HAP-1 (cell line): Measurements from ENCODE around the gene PTX4.
"Not testable (repeated sequence)": the region's sequence is repeated elsewhere in the genome, so short reads cannot be mapped to it uniquely, and the experiment has no call there.

ENCODE experiments used
- DNase-seq, 2 experiments: peaks; one replicate each; pipeline ENCODE4 v3.0.0-alpha.2; 2016 to 2020; ENCODE audit warnings: low spot score in 2 of 2
- H3K27me3 ChIP-seq: fragments of 250-450 bp; sonication (Bioruptor Pico); 2 replicates; pipeline ENCODE4 v1.5.1; 2020; ENCODE audit warnings: low read depth, mild to moderate bottlenecking, moderate library complexity
- H3K36me3 ChIP-seq: fragments of 250-450 bp; sonication (Bioruptor Pico); replicated peaks from 2 replicates; pipeline ENCODE4 v1.5.1; 2020; ENCODE audit warnings: mild to moderate bottlenecking
- H3K4me1 ChIP-seq: fragments of 250-450 bp; sonication (Bioruptor Pico); 2 replicates; pipeline ENCODE4 v1.5.1; 2020; ENCODE audit warnings: mild to moderate bottlenecking
- H3K4me3 ChIP-seq: fragments of 250-450 bp; sonication (Bioruptor Pico); 2 replicates; pipeline ENCODE4 v1.5.1; 2020; ENCODE audit warnings: mild to moderate bottlenecking, moderate library complexity
- H3K9me3 ChIP-seq: fragments of 250-450 bp; sonication (Bioruptor Pico); 2 replicates; pipeline ENCODE4 v1.5.1; 2020; ENCODE audit warnings: mild to moderate bottlenecking, moderate library complexity
- in situ Hi-C: fragments of 300-500 bp; cut with MboI; formaldehyde crosslinking; loops from 3 replicates; pipeline ENCODE4 v1.14.3; 2020; ENCODE audit warnings: low sequenced_read_pairs, inconsistent platforms, mixed read lengths

Gene PTX4

GRCh38 chr16:1448536-1449116 is 40.1 kb downstream of the PTX4 start:
- no peaks in the 10 kb centered on the region for H3K9me3 ChIP-seq
- in situ Hi-C loops, result no loop called here
- H3K36me3 ChIP-seq, result peaks cover 2% of the 10 kb centered on the region; the same call in 1 of the 2 replicates

DNA sequence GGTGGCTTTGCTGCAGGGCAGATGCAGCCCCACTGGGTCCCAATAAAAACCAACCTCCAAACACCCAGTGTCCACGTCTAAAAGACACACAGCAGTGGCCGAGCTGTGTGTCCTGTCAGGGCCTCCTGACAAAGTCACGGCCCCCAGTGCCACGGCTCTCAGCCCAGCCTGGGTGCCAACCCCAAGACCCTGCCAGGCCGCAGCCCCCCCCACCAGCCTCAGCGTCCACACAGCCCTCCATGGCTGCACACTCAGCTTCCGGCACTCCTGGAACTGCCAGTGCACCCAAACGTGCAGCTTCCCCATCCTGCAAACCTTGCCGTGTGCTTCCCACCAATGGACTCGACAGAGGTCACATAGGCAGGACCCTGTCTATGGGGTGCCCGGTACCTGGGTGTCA is 40.8 kb downstream of the PTX4 start:
- Histone ChIP-seq H3K4me1 (no peaks in the 10 kb centered on the region), H3K9me3 (no peaks in the 10 kb centered on the region), H3K36me3 (peaks cover 2% of the 10 kb centered on the region; the same call in 1 of the 2 replicates), H3K4me3 (no peak overlapping the region), H3K27me3 (no peaks in the 10 kb centered on the region)
- DNase-seq, result no peak
- in situ Hi-C loops, result no loop called here

More at GRCh38 chr16:1448536-1449116, 40.1 kb downstream of the PTX4 start:
- DNase-seq, result no peak
- no peak overlapping the region for H3K4me3 ChIP-seq
- H3K27me3 ChIP-seq, result no peaks in the 10 kb centered on the region
- H3K4me1 ChIP-seq, result no peaks in the 10 kb centered on the region

- H3K4me3 ChIP-seq, result no peak overlapping the region
- DNase-seq, result no peak
- in situ Hi-C loops, result no loop called here
- H3K9me3 ChIP-seq, result no peaks in the 10 kb centered on the region
- H3K4me1 ChIP-seq, result no peaks in the 10 kb centered on the region
- peaks cover 2% of the 10 kb centered on the region; the same call in 1 of the 2 replicates for H3K36me3 ChIP-seq
- no peaks in the 10 kb centered on the region for H3K27me3 ChIP-seq
These were observed 42.3 kb downstream of the PTX4 start for GRCh38 chr16:1446296-1447080.

DNA sequence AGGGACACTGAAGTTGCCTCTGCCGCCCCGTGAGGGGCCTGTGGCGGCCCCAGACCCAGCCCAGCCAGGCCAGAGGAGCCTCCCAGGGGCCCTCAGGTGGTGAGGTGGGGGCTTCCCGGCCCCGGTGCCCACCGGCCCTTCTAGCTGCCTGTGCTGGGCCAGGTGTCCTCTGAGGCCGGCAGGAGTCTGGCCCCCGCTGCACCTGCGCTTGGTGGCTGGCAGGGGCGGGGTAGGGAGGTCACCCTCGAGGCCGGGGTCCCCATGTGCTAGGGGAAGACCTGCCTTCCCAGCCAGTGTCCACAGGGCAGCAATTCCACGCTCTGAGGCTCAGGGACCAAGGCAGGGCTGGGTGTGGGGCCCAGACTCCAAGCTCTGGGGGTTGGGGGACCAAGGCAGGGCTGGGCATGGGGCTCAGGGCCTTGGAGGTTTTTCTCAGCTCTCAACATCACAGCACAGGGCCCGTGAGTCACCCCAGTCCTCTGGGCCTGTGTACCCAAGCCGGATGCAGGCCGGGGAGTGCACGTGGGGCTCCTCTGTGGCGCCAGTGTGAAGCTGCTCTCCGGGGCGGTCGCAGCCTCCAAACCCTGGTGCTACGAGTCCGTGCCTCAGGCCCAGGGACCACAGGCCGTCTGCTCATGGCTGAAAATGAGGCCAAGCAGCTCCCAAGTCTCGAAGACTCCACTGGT is 43.1 kb downstream of the PTX4 start:
- in situ Hi-C loops, result no loop called here
- H3K9me3 ChIP-seq, result no peaks in the 10 kb centered on the region
- H3K36me3 ChIP-seq, result peaks cover 2% of the 10 kb centered on the region; the same call in 1 of the 2 replicates

DNA sequence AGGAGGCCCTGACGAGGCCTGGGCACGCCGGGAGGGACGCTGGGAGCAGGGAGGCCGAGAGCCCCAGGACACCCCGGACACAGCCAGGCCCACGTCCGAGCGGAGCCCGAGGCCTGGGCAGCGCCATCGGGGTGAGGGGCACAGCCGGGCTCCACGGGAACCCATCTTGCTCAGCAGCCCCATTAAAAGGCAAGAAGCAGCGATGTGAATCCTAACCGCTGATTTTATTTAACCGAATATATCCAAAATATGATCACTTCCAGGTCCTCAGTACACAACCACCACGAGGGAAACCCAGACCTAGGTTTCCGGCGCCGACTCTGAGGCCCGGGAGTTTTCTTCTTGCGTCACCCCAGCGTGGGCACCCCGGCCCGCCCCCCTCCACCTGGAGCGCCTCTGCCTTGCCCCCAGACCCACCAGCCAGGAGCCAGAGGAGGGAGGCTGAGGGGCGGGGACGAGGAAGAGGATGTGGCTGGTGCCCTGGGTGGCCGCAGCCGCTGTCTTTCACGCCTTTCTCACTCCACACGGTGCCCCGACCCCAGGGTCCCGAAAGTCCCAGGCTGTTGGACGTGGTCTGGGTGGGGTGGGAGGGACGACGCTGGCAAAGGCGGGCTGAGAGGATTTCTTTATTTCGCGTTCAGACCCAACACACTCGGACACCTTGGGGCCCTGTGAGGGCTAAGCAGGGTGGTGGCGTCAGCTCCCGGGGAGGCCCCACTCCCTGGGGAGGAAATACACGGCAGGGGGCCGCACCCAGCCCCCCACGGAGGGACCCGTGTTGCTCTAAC is 43.8 kb downstream of the PTX4 start:
- Histone ChIP-seq H3K36me3 (peaks cover 2% of the 10 kb centered on the region; the same call in 1 of the 2 replicates), H3K9me3 (no peaks in the 10 kb centered on the region), H3K4me3 (no peak overlapping the region), H3K4me1 (no peaks in the 10 kb centered on the region), H3K27me3 (no peaks in the 10 kb centered on the region)
- in situ Hi-C loops, result no loop called here
- DNase-seq, result no peak

More for the DNA sequence above, 43.1 kb downstream of the PTX4 start:
- no peak for DNase-seq
- H3K4me3 ChIP-seq, result no peak overlapping the region
- H3K4me1 ChIP-seq, result no peaks in the 10 kb centered on the region
- no peaks in the 10 kb centered on the region for H3K27me3 ChIP-seq

DNA sequence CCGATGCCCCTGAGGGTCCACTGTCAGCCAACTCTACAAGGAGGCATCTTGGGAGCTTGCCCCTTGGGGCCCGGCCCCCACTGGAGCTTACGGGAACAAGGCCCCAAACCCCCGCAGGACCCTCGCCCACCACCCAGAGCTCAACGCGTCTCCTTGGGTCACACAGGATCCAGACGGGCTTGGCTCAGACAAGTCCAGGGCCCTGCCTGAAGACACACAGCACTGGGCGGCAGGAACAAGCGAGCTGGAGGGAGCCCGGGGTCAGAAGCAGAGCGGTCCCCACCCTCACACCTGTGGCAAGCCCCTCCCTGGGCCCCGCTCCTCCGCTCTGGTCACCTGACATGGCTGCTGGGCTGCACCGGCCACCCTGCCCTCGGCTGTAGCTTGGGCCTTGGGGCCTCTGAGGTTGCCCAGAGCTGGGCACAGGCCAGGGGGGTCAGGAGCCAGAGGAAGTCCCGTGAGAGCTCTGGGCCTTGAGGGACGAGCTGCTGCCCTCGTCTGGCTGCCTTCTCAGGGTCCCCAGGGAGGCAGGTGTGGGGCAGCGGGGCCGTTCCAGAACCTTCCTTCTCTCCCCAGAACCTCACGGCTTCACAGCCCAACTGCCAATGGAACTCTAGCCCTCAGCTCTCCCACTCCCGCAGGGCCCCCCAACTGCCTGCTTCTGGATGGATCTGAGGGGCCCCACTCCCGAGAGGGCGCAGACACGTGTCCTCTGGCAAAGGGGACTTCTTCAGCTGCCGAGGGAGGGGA is 44.6 kb downstream of the PTX4 start, which contains the start of gene CCDC154:
Gene CCDC154 (minus strand): TSS at position 577 of the 750 bp plus-strand sequence. CDS start 234 bp downstream, at position 343.
- Histone ChIP-seq H3K4me1 (no peaks in the 10 kb centered on the region), H3K9me3 (no peaks in the 10 kb centered on the region), H3K36me3 (no peaks in the 10 kb centered on the region; the same call in 1 of the 2 replicates), H3K4me3 (no peak within 1 kb of the TSS), H3K27me3 (no peaks in the 10 kb centered on the region)
- no peak for DNase-seq
- in situ Hi-C loops, result no loop called here

DNA sequence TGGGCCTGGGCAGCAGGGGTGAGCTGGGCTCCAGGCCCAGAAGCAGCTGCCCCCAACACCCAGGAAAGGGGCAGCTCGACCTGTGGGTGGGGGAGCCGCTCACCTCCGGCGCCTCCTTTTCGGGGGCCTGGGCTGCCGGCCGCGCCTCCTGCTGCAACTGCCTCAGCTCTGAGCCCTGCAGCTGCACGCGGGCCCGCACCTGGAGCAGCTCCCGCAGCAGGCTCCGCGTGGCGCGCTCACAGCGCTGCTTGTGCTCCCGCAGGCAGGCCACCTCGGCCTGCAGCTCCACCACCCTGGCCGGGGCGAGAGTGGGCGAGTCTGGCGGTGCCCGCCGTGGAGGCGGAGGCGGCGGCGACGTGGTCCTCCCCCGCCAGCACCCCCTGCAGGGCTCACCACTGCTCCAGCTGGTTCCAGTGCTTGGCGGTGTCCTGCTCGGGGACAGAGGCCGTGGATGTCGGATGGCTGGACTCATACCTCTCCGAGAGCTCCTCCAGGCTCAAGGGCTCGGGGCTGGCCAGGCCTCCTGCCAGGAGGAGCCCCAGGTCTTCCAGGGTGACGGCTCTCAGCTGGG is 45.3 kb downstream of the PTX4 start:
- Histone ChIP-seq H3K27me3 (no peaks in the 10 kb centered on the region), H3K4me1 (no peaks in the 10 kb centered on the region), H3K9me3 (no peaks in the 10 kb centered on the region), H3K4me3 (no peak overlapping the region), H3K36me3 (no peaks in the 10 kb centered on the region; the same call in 1 of the 2 replicates)
- in situ Hi-C loops, result no loop called here
- DNase-seq, result no peak

GRCh38 chr16:1442697-1443096 is 46.0 kb downstream of the PTX4 start:
- in situ Hi-C loops, result no loop called here
- no peaks in the 10 kb centered on the region for H3K36me3 ChIP-seq
- no peak overlapping the region for H3K4me3 ChIP-seq
- no peak for DNase-seq
- H3K4me1 ChIP-seq, result no peaks in the 10 kb centered on the region
- H3K9me3 ChIP-seq, result no peaks in the 10 kb centered on the region
- no peaks in the 10 kb centered on the region for H3K27me3 ChIP-seq

- no peaks in the 10 kb centered on the region for H3K4me1 ChIP-seq
- DNase-seq, result no peak
- in situ Hi-C loops, result no loop called here
- no peaks in the 10 kb centered on the region for H3K36me3 ChIP-seq
- no peaks in the 10 kb centered on the region for H3K27me3 ChIP-seq
- no peak overlapping the region for H3K4me3 ChIP-seq
- H3K9me3 ChIP-seq, result no peaks in the 10 kb centered on the region
These were observed 47.3 kb downstream of the PTX4 start for GRCh38 chr16:1441391-1441829.

DNA sequence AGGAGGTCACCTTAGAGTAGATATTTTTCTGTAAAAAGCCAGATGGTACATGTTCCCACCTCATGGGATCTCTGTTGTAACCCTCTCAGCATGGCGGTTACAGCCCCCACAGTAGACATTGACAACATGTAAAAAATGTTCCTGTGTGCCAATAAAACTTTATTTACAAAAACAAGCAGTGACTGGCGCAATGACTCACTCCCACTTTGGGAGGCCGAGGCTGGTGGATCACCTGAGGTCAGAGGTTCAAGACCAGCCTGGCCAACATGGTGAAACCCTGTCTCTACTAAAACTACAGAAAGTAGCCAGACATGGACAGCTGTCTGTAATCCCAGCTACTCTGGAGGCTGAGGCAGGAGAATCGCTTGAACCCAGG is 49.1 kb downstream of the PTX4 start:
- H3K4me3 ChIP-seq, in situ Hi-C loops: not testable (repeated sequence)

DNA sequence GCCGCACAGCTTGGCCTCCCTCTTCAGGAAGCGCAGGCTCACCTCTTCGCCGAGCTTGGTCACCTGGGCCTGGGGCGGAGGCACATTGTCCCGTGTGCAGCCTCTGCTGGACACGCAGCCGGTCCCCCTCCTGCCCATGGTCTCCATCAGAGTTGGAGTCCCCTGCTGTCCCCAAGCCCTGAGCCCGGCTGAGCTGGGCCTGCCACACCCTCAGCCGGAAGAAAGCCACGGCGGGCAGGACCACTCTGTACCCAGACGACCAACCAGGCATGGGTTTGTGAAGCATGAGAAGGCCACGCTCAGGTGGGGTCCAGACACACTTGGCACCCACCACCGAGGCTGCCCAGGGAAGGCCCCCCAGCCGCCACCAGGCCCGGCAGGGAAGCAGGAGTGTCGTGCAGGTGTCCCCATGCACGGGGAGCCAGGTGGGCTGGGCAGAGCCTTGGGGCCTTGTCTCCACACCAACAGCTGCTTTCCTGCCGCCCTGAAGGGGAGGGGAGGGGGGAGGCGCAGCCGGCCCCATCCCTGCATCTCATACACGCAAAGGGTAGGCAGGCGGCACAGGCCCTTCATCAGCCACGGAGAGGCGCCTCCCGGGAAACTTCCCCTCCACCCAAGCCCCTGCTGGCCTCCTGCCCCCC is 49.6 kb downstream of the PTX4 start:
- in situ Hi-C loops, result no loop called here
- no peaks in the 10 kb centered on the region for H3K9me3 ChIP-seq
- H3K4me3 ChIP-seq, result no peak overlapping the region
- no peaks in the 10 kb centered on the region for H3K36me3 ChIP-seq
- H3K27me3 ChIP-seq, result no peaks in the 10 kb centered on the region
- no peaks in the 10 kb centered on the region for H3K4me1 ChIP-seq
- no peak for DNase-seq

More for the DNA sequence above, 49.1 kb downstream of the PTX4 start:
- not testable (repeated sequence) for H3K4me1 ChIP-seq, DNase-seq, H3K9me3 ChIP-seq, H3K36me3 ChIP-seq, H3K27me3 ChIP-seq
